Measurements from ENCODE around the gene KCTD1.
A peak's percentile ranks its signal among the peaks of the same experiment; 100 is the strongest.

Gene KCTD1

GRCh38 chr18:26549263-26550094 is 1.1 kb upstream of the KCTD1 start:
- DNase-seq: peak in 1 of 2 experiments; percentile 69

GRCh38 chr18:26547646-26548414 is 523 bp downstream of the KCTD1 start:
- DNase-seq: no peak

- no peak for DNase-seq
These were observed 1.3 kb downstream of the KCTD1 start for GRCh38 chr18:26546875-26547645.

GRCh38 chr18:26546170-26546874 is 2.0 kb downstream of the KCTD1 start:
- no peak for DNase-seq

GRCh38 chr18:26545335-26546123 is 2.8 kb downstream of the KCTD1 start:
- no peak for DNase-seq

GRCh38 chr18:26544451-26544850 is 3.9 kb downstream of the KCTD1 start:
- DNase-seq: no peak

GRCh38 chr18:26543373-26543772 is 5.0 kb downstream of the KCTD1 start:
- DNase-seq: no peak

GRCh38 chr18:26540043-26540628 is 8.2 kb downstream of the KCTD1 start:
- DNase-seq: no peak

- no peak for DNase-seq
These were observed 9.8 kb downstream of the KCTD1 start for GRCh38 chr18:26538524-26538923.

GRCh38 chr18:26536664-26537063 is 11.7 kb downstream of the KCTD1 start:
- DNase-seq: no peak

- no peak for DNase-seq
These were observed 12.3 kb downstream of the KCTD1 start for GRCh38 chr18:26536032-26536431.

GRCh38 chr18:26535630-26536029 is 12.7 kb downstream of the KCTD1 start:
- DNase-seq: no peak

- no peak for DNase-seq
These were observed 15.7 kb downstream of the KCTD1 start for GRCh38 chr18:26532367-26533340.

- no peak for DNase-seq
These were observed 16.6 kb downstream of the KCTD1 start for GRCh38 chr18:26531605-26532298.

- no peak for DNase-seq
These were observed 21.5 kb downstream of the KCTD1 start for GRCh38 chr18:26526966-26527234.

- no peak for DNase-seq
These were observed 22.0 kb downstream of the KCTD1 start for GRCh38 chr18:26526128-26526965.

GRCh38 chr18:26524504-26525351 is 23.6 kb downstream of the KCTD1 start:
- DNase-seq: no peak

- DNase-seq: no peak
These were observed 24.4 kb downstream of the KCTD1 start for GRCh38 chr18:26524002-26524401.

Measured in NCI-H446 (cell line).